HG03064 (cell line): ENCODE data around the gene KMT5C.

Source experiments
- ATAC-seq: cut with Tn5 transposase; IDR thresholded peaks from one replicate; pipeline ENCODE4 v1.9.1; 2021; ENCODE audit warnings: low read depth; ENCODE audit not compliant: unreplicated experiment

The KMT5C gene

GRCh38 chr19:55339105-55339888, at the start of gene KMT5C:
Gene KMT5C (plus strand): TSS chr19:55339876. CDS start chr19:55341937, 2,061 bp downstream.
- ATAC-seq = peak; percentile 72

DNA sequence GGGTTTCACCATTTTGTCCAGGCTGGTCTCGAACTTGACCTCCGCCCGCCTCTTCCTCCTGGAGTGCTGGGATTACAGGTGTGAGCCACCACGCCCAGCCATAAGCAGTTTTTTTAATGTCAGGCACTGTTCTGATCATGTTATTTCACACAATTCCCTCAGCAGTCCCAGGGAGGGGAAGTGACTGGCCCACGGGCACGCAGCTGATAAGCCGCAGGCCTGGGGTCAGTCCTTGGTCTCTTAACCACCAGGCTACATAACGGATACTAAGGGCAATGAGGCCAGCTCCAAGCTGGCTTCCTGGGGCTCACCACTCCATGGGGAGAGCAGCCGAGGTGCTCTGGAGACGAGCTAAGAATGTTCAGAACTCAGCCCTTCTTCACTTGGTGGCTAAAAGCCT, 42.4 kb upstream of the KMT5C start:
- ATAC-seq = no peak

GRCh38 chr19:55299991-55300390, 39.7 kb upstream of the KMT5C start:
- no peak for ATAC-seq

DNA sequence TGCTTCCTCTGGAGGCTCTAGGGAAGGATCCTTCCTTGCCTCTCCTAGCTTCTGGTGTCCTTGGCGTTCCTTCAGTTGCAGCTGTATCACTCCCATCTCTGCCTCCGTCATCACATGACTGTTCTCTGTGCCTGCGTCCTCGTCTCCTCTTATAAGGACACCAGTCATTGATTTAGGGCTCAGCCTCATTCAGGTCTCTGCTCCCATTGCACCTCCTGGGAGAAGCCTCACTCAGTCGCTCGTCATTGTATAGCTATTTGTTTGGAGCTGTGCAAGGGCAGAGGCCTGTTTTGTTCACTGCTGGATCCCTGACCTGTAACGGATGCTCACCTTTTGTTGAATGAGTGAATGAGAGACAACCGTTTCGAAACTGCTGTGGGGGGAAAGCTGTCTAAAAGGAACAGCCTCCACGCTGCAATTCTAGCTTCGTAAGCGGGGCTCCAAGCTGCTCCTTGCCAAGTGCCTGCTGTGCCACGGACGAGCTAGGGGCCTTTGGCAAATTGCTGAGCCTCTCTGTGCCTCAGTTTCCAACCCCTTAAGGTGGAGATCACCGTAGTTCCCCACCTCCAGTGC, 38.7 kb upstream of the KMT5C start:
- no peak for ATAC-seq

DNA sequence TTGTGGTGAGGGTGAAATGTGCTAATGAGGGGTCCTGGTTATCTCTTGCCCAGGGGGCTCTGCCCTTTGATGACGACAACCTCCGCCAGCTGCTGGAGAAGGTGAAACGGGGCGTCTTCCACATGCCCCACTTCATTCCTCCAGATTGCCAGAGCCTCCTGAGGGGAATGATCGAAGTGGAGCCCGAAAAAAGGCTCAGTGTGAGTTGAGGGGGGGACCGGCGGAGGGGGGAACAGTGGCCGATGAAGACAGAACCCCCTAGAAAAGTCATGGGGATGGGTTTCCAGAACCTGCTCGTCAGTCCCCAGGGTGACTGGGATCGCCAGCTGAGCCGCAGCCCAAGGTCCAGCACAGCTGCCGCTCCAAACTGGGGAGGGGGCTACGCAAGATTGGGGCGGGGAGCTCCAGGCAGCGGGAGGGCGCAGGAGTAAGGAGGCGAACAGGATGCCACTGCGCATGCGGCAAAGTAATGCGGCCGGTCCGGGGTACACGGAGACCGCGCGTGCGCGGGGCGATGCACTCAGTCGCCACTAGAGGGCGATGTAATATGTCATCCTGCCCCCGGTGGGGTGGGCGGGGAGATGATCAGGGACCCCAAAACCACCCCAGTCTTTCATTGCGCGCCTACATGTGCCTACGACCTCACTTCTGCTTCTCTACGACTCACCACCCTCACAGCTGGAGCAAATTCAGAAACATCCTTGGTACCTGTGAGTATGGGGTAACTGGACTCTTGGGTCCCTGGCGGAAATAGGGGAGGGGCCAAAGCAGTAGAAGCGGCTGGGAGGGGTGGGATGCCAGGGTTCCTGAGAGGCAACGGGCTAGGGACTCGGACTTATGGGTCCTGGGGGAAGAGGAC, 38.0 kb upstream of the KMT5C start:
- peak; percentile 62 for ATAC-seq

- no peak for ATAC-seq
Measured at GRCh38 chr19:55302318-55302703, 37.4 kb upstream of the KMT5C start.

DNA sequence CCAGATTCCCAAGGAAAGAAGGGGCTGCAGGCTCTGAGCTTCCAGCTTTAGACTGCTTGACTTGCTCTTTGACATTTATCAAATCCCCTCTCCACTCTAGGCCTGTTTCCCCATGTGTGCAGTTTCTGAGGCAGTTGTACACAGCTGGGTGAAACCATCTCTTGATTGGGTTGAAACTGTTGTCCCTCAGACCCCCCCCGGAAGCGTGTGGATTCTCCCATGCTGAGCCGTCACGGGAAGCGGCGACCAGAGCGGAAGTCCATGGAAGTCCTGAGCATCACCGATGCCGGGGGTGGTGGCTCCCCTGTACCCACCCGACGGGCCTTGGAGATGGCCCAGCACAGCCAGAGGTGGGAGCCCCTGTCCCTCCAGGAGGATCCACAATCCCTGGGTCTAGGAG, 36.2 kb upstream of the KMT5C start:
- no peak for ATAC-seq

DNA sequence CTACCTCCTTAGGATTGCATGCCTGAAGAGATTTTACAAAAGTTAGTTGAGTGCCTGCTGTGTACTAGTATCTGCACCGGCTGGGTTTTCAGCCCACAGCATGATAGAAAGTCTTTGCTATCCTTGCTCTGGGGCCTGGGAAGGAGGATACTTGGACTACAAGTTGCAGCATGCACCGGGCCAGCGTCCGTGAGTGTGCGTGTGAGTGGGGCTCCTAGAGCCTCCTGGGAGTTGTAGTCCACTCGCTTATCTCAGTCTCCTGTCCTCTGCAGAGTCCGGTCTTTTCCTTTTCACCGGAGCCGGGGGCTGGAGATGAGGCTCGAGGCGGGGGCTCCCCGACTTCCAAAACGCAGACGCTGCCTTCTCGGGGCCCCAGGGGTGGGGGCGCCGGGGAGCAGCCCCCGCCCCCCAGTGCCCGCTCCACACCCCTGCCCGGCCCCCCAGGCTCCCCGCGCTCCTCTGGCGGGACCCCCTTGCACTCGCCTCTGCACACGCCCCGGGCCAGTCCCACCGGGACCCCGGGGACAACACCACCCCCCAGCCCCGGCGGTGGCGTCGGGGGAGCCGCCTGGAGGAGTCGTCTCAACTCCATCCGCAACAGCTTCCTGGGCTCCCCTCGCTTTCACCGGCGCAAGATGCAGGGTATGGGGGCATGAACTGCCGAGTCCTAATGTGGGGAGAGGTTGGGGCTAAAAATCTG, 35.2 kb upstream of the KMT5C start:
- ATAC-seq = no peak

- ATAC-seq = no peak
Measured at GRCh38 chr19:55304980-55305379, 34.7 kb upstream of the KMT5C start.

DNA sequence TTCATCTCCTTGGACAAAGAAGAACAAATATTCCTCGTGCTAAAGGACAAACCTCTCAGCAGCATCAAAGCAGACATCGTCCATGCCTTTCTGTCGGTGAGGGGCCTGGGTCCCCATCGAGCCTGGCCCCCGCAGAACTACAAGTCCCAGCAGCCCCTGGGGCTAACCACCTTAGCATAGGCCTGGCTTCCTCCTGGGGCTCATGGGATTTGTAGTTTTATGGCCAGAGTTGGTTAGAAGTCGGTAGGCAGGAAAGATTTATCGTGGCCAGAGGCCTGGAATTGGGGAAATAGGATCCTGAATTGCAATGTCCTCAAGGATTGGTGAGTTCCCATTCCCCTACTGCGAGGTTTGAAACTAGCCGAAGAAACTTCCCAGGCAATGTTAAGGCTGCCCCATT, 34.2 kb upstream of the KMT5C start:
- ATAC-seq = no peak

DNA sequence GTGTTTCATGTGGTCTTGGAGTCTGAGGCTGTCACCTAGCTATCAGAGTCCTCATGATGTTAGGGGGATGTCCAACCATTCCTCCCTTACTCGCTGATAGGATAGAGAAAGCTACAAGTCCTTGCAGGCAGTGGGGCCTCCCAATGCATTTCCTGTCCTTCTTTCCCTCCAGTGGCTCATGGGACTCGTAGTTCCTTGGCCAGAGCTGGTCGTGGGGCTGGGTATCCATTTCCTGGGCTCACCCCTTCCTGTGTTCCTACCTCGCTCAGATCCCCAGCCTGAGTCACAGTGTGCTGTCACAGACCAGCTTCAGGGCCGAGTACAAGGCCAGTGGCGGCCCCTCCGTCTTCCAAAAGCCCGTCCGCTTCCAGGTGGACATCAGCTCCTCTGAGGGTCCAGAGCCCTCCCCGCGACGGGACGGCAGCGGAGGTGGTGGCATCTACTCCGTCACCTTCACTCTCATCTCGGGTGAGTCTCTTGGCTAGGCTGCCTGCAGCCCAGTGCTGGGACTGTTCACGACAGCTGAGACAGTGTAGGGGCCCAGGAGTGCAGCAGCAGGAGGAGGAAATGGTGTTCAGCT, 33.6 kb upstream of the KMT5C start:
- no peak for ATAC-seq

GRCh38 chr19:55306712-55307111, 33.0 kb upstream of the KMT5C start:
- no peak for ATAC-seq

GRCh38 chr19:55308281-55308680, 31.4 kb upstream of the KMT5C start:
- ATAC-seq = no peak

- ATAC-seq = no peak
Measured at GRCh38 chr19:55309448-55309847, 30.2 kb upstream of the KMT5C start.

DNA sequence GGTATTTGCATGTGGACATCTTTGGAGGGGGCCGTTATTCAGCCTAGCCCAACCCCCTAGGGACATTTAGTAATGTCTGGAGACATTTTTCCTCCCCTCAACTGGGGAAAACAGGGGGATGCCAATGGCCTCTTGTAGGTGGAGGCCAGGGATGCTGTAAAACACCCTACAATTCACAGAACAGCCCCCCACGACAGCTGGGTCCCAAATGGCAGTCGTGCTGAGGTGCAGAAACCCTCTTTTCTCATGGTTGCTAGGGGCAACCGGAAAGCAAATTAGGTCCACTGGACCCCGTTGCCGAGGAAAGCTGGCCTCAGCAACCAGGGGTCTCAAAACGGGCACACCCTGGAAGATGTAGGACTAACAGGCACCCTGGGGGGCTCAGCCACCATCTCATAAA, 29.2 kb upstream of the KMT5C start:
- ATAC-seq = no peak

DNA sequence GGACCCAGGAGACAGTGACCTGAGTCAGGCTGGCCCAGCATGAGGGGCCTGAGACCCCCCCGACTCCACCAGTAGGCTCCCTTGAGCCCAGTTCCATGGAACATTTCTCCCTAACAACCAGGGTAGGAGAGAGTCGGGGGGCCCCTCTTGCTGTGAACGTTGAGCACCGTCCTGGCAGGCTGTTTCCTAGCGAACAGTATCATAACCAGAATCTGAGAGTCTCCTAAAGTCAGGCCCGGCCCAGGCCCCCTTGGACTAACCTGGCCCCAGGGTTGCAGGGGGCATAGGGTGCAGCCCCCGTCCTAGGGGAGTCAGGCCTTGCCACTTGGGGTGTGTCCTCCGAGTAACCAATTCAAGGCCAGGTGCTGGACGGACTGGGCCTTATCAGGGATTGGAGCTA, 28.3 kb upstream of the KMT5C start:
- no peak for ATAC-seq

GRCh38 chr19:55311797-55312196, 27.9 kb upstream of the KMT5C start:
- no peak for ATAC-seq

DNA sequence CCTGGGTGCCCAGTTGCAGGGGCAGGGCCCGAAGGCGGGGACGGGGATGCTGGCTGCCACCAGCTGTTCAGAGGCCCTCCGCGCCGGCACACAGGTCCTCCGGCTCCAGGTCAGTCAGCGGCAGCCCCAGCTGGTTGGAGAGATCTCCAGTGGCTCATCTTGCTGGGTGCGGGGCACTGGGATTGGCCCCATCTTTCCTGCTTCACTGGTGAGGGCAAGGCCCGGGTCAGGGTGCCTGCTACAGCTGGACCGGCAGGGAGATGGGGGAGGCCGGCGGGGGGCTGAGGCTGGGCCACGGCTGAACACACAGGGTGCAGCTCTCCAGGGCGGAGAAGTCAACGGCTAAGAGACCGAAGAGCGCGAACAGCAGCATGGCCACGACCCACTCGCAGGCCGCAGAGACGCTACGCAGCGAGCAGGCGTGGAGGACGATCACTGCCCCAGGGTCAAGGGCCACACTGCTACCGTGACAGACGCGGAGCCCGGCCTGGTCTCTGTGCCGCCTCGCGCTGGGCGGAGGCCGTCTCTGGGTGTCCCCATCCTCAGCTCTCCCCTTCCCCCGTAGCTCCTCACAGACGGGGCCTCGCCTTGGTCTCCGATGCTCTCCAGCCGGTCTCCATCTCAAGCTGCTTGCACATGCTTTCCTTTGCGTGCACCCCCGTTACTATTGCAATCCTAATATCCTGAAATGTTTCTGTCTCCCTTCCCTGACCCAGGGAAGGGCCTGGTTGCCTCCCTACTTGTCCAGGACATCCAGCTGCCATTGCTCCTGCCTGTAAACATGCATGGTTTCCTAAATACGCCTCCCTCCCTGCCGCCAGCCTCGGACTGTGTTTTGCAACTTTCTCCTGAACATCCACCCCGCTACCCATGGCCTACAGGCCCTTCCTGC, 26.8 kb upstream of the KMT5C start:
- ATAC-seq = no peak

DNA sequence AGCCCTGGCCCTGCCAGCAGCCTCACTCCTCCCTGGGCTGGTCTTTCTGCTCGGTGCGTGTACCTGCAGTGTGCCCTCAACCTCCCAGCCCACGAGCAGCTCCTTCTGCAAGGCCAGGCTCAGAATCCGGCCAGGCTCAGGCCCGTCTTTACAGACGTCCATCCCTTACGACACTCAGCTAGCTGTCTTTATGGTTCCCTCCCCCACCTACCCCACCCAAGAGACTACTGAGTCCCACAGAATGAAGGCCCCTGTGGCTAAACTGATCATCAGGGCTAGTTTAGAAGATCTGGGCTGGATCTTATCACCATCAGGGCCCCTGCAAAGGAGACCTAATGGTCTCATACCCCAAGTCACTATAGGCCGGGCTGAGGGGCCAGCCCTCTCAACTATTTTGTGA, 25.3 kb upstream of the KMT5C start:
- ATAC-seq = no peak
